MCF 10A (cell line): Measurements from ENCODE around the gene RBPJL. TPM values are rescaled to one million over a fixed set of nuclear protein-coding genes. Genes with fewer than 3 reads are reported as not detected.
A peak's percentile ranks its signal among the peaks of the same experiment; 100 is the strongest.

Source experiments
- BruUV-seq: library from RNA; stranded (reverse); fragments of 400-500 nt; replicated peaks from 2 replicates; lab custom pipeline; 2021; lab: Mats Ljungman, UMichigan
- CTCF ChIA-PET: fragments of 300-600 bp; sonication (Branson Sonifier 250); formaldehyde crosslinking; extraction: SDS; loops from one replicate; lab custom pipeline; 2021; ENCODE audit warnings: antibody characterized with exemption, inconsistent platforms; lab: Yijun Ruan, JAX
- POLR2A ChIA-PET: fragments of 300-600, 350-650 bp; sonication (Branson Sonifier 250); formaldehyde crosslinking; extraction: SDS; loops from one replicate; lab custom pipeline; 2020; ENCODE audit warnings: antibody characterized with exemption, inconsistent platforms; lab: Yijun Ruan, JAX
- DNase-seq: peaks from one replicate; pipeline ENCODE4 v3.0.0-alpha.2; 2018; ENCODE audit not compliant: unreplicated experiment
- H3K27ac Mint-ChIP-seq: one replicate; pipeline ENCODE4 v1.8.0; 2022; ENCODE audit warnings: mild to moderate bottlenecking, low read depth, mixed read lengths; ENCODE audit not compliant: unreplicated experiment
- H3K27me3 Mint-ChIP-seq: one replicate; pipeline ENCODE4 v1.8.0; 2022; ENCODE audit warnings: mixed read lengths; ENCODE audit not compliant: insufficient read depth, unreplicated experiment
- H3K36me3 Mint-ChIP-seq: one replicate; pipeline ENCODE4 v1.8.0; 2022; ENCODE audit warnings: mild to moderate bottlenecking, moderate library complexity, mixed read lengths; ENCODE audit not compliant: insufficient read depth, unreplicated experiment
- H3K4me1 Mint-ChIP-seq: one replicate; pipeline ENCODE4 v1.8.0; 2022; ENCODE audit warnings: mixed read lengths; ENCODE audit not compliant: insufficient read depth, unreplicated experiment
- H3K4me3 Mint-ChIP-seq: one replicate; pipeline ENCODE4 v1.8.0; 2022; ENCODE audit warnings: mild to moderate bottlenecking, moderate library complexity, mixed read lengths; ENCODE audit not compliant: unreplicated experiment
- H3K9me3 Mint-ChIP-seq: one replicate; pipeline ENCODE4 v1.8.0; 2022; ENCODE audit warnings: mixed read lengths; ENCODE audit not compliant: unreplicated experiment
- intact Hi-C: fragments of 100-400 bp; cut with micrococcal nuclease; formaldehyde crosslinking; loops from 2 replicates; pipeline ENCODE4 v1.14.1; 2022
- total RNA-seq: library from RNA; stranded (reverse); gene quantifications from 2 replicates; pipeline ENCODE4 v1.2.3, GENCODE V29; 2022
- TF ChIP-seq, protein P1 (sequence below): fragments of 200-600 bp; IDR thresholded peaks from one replicate; pipeline ENCODE4 v1.8.0; 2022; ENCODE audit warnings: antibody characterized with exemption, mild to moderate bottlenecking; ENCODE audit not compliant: unreplicated experiment

RBPJL gene
- total RNA-seq, 1 experiment from 2014 or later, result not detected

DNA sequence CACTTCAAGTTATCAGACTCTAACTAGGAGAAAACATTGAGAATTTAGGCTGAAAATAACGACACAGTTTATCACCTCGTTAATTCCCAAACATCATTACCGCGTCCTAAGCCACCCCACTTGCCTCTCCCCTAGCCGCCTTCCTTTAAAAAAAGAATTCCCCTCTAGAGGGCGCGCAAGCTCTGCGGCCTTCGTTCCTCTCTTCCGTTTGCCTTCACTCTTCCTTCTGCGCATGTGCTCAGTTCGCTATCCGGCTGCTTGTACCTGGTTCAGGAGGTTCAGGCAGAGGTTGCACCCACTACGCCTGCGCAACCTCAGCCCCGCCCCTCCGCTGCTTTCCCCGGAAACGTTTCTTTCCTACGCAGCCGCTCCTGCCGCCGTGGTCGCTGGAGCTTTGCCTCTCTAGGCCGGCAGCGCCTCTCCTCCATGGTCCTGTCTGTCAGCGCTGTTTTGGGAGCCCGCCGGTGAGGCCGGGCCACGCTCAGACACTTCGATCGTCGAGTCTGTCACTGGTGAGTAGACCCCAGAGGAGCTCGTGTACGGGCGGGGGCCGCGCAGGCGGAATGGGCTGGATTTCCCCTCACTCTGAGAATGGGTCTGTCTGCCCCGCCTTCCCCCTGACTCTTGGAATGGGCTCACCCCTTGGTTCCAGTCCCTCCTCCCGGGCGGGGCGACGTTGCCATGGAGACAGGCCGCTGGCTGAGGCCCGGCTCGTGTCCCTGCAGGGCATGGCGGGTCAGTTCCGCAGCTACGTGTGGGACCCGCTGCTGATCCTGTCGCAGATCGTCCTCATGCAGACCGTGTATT is 56.4 kb downstream of the RBPJL start, which contains the start of gene SYS1:
Gene SYS1 (plus strand): TSS at position 353 of the 807 bp plus-strand sequence. CDS start 376 bp downstream, at position 729.
- DNase-seq, result peak; percentile 99
- BruUV-seq, result no TSS peak
- Mint-ChIP-seq H3K4me1 (peaks cover 30% of the 10 kb centered on the region), H3K27me3 (no peaks in the 10 kb centered on the region), H3K36me3 (peaks cover 30% of the 10 kb centered on the region), H3K4me3 (peak within 1 kb of the TSS; percentile 97), H3K9me3 (no peaks in the 10 kb centered on the region), H3K27ac (peak within 1 kb of the TSS; percentile 95)
- ChIA-PET POLR2A (interaction anchor here (0.7 to 34.6 kb wide), 33 partner anchors 8 to 572 kb away, joined by 3 to 1328 read pairs (median 4); partner anchors contain the start of genes DNTTIP1, PCIF1, PI3 and PIGT), CTCF (interaction anchor here (0.5 to 12.8 kb wide), 59 partner anchors 8 to 442 kb away, joined by 3 to 123 read pairs (median 4); partner anchors contain the start of genes DBNDD2, PIGT, SDC4 and TP53TG5)
- TF ChIP-seq, protein P1, sequence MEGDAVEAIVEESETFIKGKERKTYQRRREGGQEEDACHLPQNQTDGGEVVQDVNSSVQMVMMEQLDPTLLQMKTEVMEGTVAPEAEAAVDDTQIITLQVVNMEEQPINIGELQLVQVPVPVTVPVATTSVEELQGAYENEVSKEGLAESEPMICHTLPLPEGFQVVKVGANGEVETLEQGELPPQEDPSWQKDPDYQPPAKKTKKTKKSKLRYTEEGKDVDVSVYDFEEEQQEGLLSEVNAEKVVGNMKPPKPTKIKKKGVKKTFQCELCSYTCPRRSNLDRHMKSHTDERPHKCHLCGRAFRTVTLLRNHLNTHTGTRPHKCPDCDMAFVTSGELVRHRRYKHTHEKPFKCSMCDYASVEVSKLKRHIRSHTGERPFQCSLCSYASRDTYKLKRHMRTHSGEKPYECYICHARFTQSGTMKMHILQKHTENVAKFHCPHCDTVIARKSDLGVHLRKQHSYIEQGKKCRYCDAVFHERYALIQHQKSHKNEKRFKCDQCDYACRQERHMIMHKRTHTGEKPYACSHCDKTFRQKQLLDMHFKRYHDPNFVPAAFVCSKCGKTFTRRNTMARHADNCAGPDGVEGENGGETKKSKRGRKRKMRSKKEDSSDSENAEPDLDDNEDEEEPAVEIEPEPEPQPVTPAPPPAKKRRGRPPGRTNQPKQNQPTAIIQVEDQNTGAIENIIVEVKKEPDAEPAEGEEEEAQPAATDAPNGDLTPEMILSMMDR, result peak; percentile 67
- intact Hi-C loops, result loop anchor here (1.0 to 5.0 kb wide), 4 partner anchors 27 to 74 kb away; partner anchors contain the start of gene PIGT

DNA sequence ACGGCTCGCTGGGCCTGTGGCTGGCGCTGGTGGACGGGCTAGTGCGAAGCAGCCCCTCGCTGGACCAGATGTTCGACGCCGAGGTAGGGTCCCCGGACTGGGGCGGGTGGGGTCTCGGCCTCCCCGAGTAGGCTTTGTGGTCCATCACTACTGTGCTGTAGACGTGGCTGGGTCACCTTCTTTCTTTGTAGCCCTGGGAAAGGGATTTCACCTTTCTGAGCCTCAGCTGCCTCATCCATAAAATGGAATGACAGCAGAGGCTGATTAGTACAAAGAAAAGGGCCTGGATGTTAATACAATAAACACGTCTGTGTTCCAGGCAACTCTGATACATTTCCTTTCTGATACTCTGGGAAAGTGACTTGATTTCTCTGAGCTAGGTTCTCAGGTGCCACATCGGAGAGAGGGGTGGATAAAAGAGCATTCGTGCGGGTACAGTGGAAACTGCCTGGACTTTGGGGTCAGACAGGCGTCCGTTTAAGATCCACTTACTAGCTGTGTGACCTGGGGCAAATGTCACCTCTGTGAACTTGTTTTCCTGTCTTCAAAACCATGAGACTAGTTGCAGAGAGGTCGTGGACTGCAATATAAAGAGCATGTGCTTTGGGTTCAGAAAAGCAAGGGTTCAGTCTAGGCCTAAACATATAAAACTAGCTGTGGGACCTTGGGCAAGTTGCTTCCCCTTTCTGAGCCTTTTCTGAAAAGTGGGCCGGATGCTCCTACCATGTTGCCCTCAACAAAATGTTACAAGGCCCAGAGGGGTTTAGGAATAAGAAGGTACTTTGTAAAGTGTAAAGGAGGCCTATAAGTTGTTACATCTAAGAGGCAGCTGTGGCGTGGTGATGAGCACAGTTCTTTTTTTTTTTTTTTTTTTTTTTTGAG is 57.2 kb downstream of the RBPJL start:
- TSS peak; percentile 27 for BruUV-seq
- H3K36me3 Mint-ChIP-seq, result peaks cover 38% of the 10 kb centered on the region
- ChIA-PET CTCF (interaction anchor here (0.5 to 12.8 kb wide), 42 partner anchors 8 to 441 kb away, joined by 3 to 123 read pairs (median 4); partner anchors contain the start of genes DBNDD2, PIGT, SDC4 and TP53TG5), POLR2A (interaction anchor here (0.7 to 34.6 kb wide), 30 partner anchors 7 to 453 kb away, joined by 3 to 1328 read pairs (median 5); partner anchors contain the start of genes DNTTIP1, PI3, PIGT and SDC4)
- H3K27ac Mint-ChIP-seq, result peak overlapping the region; percentile 95
- no peaks in the 10 kb centered on the region for H3K9me3 Mint-ChIP-seq
- TF ChIP-seq, protein P1, result no peak
- H3K27me3 Mint-ChIP-seq, result no peaks in the 10 kb centered on the region
- H3K4me3 Mint-ChIP-seq, result peak overlapping the region; percentile 97
- H3K4me1 Mint-ChIP-seq, result peaks cover 22% of the 10 kb centered on the region
- intact Hi-C loops, result loop anchor here (1.0 to 5.0 kb wide), 4 partner anchors 28 to 73 kb away; partner anchors contain the start of gene PIGT
- DNase-seq, result no peak

DNA sequence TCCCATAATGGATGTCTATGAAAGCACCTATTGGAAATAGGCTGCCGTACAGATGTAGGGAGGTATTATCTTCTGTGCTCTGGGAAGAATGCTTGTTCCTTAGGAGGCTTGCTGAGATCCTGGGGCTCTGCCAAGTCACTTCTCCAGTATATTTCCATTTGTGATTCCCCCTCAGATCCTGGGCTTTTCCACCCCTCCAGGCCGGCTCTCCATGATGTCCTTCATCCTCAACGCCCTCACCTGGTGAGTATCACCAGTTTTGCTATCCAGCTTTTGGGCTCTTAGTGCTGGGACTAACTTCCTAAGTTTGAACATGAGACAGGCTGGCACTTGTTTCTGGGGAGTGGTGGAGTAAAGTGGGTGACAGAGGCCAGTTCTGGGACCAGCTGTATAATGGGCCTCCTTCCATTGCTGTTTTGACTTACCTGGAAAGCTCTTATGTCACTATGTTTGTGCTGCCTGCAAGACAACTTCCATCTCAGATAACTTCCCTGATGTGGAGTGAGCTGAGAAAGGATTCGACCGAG is 58.9 kb downstream of the RBPJL start:
- no peaks in the 10 kb centered on the region for H3K9me3 Mint-ChIP-seq
- H3K4me3 Mint-ChIP-seq, result peak overlapping the region; percentile 20
- TF ChIP-seq, protein P1, result no peak
- ChIA-PET POLR2A (interaction anchor here (0.9 to 34.6 kb wide), 4 partner anchors 9 to 51 kb away, joined by 3 to 1328 read pairs (median 24); partner anchors contain the start of genes PIGT and SDC4), CTCF (interaction anchor here (0.6 to 12.8 kb wide), 8 partner anchors 11 to 419 kb away, joined by 3 to 123 read pairs (median 3); no protein-coding TSS in a partner anchor)
- intact Hi-C loops, result no loop called here
- no peak for DNase-seq
- H3K36me3 Mint-ChIP-seq, result peaks cover 42% of the 10 kb centered on the region
- no TSS peak for BruUV-seq
- H3K27me3 Mint-ChIP-seq, result no peaks in the 10 kb centered on the region
- H3K4me1 Mint-ChIP-seq, result peaks cover 7% of the 10 kb centered on the region
- H3K27ac Mint-ChIP-seq, result no peak overlapping the region
